ENCODE data around the gene SORBS2. TPM values are rescaled to one million over a fixed set of nuclear protein-coding genes. Genes with fewer than 3 reads are reported as not detected.

SORBS2 gene
- total RNA-seq, 1 donor from 2014 or later: 20.0 TPM

DNA sequence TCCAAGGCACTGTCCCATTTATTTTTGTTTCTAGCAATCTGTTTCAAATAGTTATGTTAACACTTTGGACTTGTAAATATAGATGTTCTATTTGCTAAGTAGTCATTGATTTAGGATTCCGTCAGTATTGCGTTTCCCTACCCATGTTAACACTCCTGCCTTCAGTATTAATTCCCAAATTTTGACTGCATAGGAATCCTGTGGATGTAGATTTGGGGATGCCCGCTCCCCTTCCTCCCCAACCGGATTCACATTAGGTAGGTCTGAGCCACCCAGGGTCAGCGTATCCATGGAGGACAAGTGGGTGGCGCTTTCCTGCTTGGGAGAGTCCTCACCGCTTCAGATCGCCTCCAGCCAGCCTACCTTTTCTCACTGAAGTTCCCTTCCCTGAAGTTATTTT is 1.1 kb upstream of the SORBS2 start:
- no peak overlapping the region for H3K27ac Mint-ChIP-seq (ENCODE audit: unreplicated experiment)
- no peaks in the 10 kb centered on the region for H3K27me3 Mint-ChIP-seq (ENCODE audit: unreplicated experiment)
- H3K4me1 Mint-ChIP-seq (ENCODE audit: unreplicated experiment): peaks cover 10% of the 10 kb centered on the region
- TF ChIP-seq, protein P1, sequence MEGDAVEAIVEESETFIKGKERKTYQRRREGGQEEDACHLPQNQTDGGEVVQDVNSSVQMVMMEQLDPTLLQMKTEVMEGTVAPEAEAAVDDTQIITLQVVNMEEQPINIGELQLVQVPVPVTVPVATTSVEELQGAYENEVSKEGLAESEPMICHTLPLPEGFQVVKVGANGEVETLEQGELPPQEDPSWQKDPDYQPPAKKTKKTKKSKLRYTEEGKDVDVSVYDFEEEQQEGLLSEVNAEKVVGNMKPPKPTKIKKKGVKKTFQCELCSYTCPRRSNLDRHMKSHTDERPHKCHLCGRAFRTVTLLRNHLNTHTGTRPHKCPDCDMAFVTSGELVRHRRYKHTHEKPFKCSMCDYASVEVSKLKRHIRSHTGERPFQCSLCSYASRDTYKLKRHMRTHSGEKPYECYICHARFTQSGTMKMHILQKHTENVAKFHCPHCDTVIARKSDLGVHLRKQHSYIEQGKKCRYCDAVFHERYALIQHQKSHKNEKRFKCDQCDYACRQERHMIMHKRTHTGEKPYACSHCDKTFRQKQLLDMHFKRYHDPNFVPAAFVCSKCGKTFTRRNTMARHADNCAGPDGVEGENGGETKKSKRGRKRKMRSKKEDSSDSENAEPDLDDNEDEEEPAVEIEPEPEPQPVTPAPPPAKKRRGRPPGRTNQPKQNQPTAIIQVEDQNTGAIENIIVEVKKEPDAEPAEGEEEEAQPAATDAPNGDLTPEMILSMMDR (IDR thresholded peaks at IDR 0.05; ENCODE audit: unreplicated experiment): no peak
- H3K9me3 Mint-ChIP-seq (ENCODE audit: unreplicated experiment): no peaks in the 10 kb centered on the region
- no peak for DNase-seq (ENCODE audit: low spot score)
- no peaks in the 10 kb centered on the region for H3K36me3 Mint-ChIP-seq (ENCODE audit: low read depth, unreplicated experiment)
- H3K4me3 Mint-ChIP-seq (ENCODE audit: unreplicated experiment): no peak overlapping the region

DNA sequence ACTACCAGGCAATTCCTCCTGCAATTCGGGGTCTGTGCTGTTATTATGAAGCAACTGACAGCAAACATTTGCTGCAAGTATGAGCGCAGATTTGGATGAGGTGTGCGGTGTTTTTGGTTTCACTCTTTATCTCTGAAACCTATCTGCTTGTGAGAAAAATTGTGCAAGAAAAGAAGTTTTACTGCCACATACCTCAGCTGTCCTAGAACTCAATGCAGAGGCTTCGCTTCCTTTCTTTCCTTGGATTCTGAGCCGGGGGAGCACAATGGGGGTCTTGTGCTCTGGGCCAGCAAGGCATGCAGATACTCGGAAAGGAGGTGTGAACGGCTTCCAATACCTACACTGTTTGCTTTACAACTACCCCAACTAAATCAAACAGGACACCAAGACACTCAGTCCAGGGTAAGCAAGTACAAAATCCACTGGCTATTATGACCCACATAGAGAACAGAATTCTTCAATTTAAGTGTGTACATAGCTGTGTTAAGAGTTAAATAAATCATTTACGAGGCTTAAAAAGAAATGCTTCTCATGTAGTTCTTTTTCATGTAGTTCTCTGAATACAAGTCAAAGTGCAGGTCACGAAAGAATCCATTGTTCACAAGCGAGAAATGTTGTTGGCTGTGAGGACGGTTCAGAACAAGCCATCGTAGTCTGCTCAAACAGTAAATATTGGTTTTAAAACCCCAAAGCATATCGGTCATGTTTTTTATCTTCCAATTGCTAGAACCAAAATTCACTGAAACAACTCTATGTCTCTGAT is 1.1 kb downstream of the SORBS2 start:
- Mint-ChIP-seq H3K4me3 (ENCODE audit: unreplicated experiment) (no peak overlapping the region), H3K9me3 (ENCODE audit: unreplicated experiment) (no peaks in the 10 kb centered on the region), H3K4me1 (ENCODE audit: unreplicated experiment) (peaks cover 10% of the 10 kb centered on the region), H3K36me3 (ENCODE audit: low read depth, unreplicated experiment) (no peaks in the 10 kb centered on the region), H3K27me3 (ENCODE audit: unreplicated experiment) (no peaks in the 10 kb centered on the region), H3K27ac (ENCODE audit: unreplicated experiment) (no peak overlapping the region)
- DNase-seq (ENCODE audit: low spot score): no peak
- TF ChIP-seq, protein P1 (IDR thresholded peaks at IDR 0.05; ENCODE audit: unreplicated experiment): no peak

- DNase-seq (ENCODE audit: low spot score): no peak
- TF ChIP-seq, protein P1 (IDR thresholded peaks at IDR 0.05; ENCODE audit: unreplicated experiment): no peak
- peaks cover 10% of the 10 kb centered on the region for H3K4me1 Mint-ChIP-seq (ENCODE audit: unreplicated experiment)
- H3K9me3 Mint-ChIP-seq (ENCODE audit: unreplicated experiment): no peaks in the 10 kb centered on the region
- H3K27me3 Mint-ChIP-seq (ENCODE audit: unreplicated experiment): no peaks in the 10 kb centered on the region
- H3K36me3 Mint-ChIP-seq (ENCODE audit: low read depth, unreplicated experiment): no peaks in the 10 kb centered on the region
- no peak overlapping the region for H3K4me3 Mint-ChIP-seq (ENCODE audit: unreplicated experiment)
- no peak overlapping the region for H3K27ac Mint-ChIP-seq (ENCODE audit: unreplicated experiment)
Observed at GRCh38 chr4:185809533-185810071, 2.4 kb downstream of the SORBS2 start.

DNA sequence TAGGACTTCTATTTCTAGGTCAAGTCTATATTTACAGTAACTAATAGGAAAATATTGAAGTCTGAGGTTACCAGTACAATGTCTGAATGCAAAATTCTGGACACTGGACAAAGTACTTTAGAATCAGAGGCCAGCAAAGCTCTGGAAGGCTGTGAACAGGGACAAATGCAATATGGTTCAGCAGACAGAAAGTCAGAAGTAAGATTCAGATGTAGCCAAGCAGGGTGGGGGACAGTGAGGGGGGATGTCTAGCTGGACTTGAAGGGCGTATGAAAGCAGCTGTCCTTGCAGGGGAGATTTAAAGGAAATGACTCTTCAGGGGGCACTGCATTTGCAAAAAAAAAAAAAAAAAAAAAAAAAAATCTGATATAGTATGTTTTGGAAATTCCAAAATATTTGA is 2.9 kb downstream of the SORBS2 start:
- Mint-ChIP-seq H3K27ac (ENCODE audit: unreplicated experiment) (no peak overlapping the region), H3K27me3 (ENCODE audit: unreplicated experiment) (no peaks in the 10 kb centered on the region), H3K4me3 (ENCODE audit: unreplicated experiment) (no peak overlapping the region), H3K36me3 (ENCODE audit: low read depth, unreplicated experiment) (no peaks in the 10 kb centered on the region), H3K9me3 (ENCODE audit: unreplicated experiment) (no peaks in the 10 kb centered on the region), H3K4me1 (ENCODE audit: unreplicated experiment) (peaks cover 10% of the 10 kb centered on the region)
- TF ChIP-seq, protein P1 (IDR thresholded peaks at IDR 0.05; ENCODE audit: unreplicated experiment): no peak
- no peak for DNase-seq (ENCODE audit: low spot score)

DNA sequence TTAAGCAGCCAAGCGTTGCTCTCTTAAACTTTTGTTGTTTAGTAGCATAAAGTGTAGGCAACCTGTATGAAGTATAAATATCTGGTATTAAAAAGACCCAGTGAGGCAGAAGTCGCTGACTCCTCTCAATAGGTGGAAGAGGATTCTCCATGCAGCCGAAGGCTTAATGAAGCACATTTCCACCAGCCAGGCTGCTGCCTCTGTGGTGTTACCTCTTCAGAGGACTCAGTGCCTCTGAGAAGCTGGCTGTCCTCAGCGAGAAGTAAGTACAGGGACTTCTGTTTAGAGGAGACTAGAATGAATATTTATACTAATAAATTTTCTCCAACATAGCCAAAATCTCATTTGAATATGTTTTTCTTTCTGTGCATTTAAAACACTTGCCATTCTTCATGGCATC is 6.0 kb downstream of the SORBS2 start:
- no peak overlapping the region for H3K27ac Mint-ChIP-seq (ENCODE audit: unreplicated experiment)
- H3K36me3 Mint-ChIP-seq (ENCODE audit: low read depth, unreplicated experiment): no peaks in the 10 kb centered on the region
- no peak for DNase-seq (ENCODE audit: low spot score)
- H3K4me1 Mint-ChIP-seq (ENCODE audit: unreplicated experiment): no peaks in the 10 kb centered on the region
- TF ChIP-seq, protein P1 (IDR thresholded peaks at IDR 0.05; ENCODE audit: unreplicated experiment): no peak
- no peaks in the 10 kb centered on the region for H3K9me3 Mint-ChIP-seq (ENCODE audit: unreplicated experiment)
- no peak overlapping the region for H3K4me3 Mint-ChIP-seq (ENCODE audit: unreplicated experiment)
- no peaks in the 10 kb centered on the region for H3K27me3 Mint-ChIP-seq (ENCODE audit: unreplicated experiment)

Measured in endothelial cell (in vitro differentiated cells).